ENCODE data around the gene ZNF613.

ZNF613 gene

DNA sequence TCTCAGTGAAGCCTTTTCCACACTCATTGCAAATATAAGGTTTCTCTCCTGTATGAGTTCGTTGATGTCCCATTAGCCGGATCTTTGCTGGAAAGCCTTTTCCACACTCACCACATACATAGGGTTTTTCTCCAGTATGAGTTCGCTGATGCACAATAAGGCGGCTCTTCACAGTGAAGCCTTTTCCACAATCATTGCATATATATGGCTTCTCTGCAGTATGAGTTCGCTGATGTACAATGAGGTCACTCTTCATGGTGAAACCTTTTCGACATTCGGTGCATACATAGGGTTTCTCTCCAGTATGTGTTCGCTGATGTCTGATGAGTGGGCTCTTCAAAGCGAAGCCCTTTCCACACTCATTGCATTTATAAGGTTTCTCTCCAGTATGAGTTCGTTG lies 66.2 kb downstream of the ZNF613 start:
- Histone ChIP-seq H3K27me3 (ENCODE audit: control insufficient read depth in 2 of 2, insufficient read depth in 2 of 2, low read length in 2 of 2) (no peaks in the 10 kb centered on the region), H3K4me3 (ENCODE audit: low read length in 2 of 2) (peak overlapping the region in 1 of 2 donors; percentile 20), H3K9ac (ENCODE audit: low read depth in 1 of 2, low read length in 2 of 2) (no peak overlapping the region), H3K9me3 (ENCODE audit: control insufficient read depth in 2 of 2, low read length in 2 of 2) (peaks cover 60 to 61% of the 10 kb centered on the region in 2 donors), H3K36me3 (ENCODE audit: control insufficient read depth in 2 of 2, insufficient read depth in 2 of 2, low read length in 2 of 2) (peaks cover 39 to 43% of the 10 kb centered on the region in 2 donors), H3K4me1 (ENCODE audit: control insufficient read depth in 2 of 2, insufficient read depth in 2 of 2, low read length in 2 of 2) (no peaks in the 10 kb centered on the region), H3K27ac (ENCODE audit: low read depth in 2 of 2, low read length in 2 of 2) (no peak overlapping the region)

DNA sequence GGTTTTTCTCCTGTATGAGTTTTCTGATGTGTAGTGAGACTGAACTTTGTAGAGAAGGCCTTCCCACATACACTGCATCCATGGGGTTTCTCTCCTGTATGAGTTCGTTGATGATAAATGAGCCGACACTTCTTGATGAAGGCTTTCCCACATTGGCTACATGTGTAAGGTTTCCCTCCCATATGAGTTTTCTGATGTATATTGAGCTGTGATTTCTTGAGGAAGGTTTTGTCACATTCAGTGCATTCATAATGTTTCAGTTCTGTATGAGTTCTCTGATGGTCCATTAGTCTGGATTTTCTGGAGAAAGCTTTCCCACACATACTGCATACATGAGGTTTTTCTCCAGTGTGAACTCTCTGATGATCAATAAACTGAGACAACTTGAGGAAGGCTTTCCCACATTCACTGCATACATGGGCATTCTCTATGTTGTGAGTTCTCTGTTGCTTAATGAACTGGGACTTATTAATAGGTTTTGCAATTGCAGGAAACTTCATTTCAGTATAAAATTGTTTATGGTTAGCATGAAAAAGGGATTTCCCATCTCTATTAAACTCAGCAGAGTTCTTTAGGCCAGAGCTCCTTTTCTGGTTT lies 66.9 kb downstream of the ZNF613 start:
- Histone ChIP-seq H3K4me1 (ENCODE audit: control insufficient read depth in 2 of 2, insufficient read depth in 2 of 2, low read length in 2 of 2) (no peaks in the 10 kb centered on the region), H3K9ac (ENCODE audit: low read depth in 1 of 2, low read length in 2 of 2) (no peak overlapping the region), H3K36me3 (ENCODE audit: control insufficient read depth in 2 of 2, insufficient read depth in 2 of 2, low read length in 2 of 2) (peaks cover 46 to 50% of the 10 kb centered on the region in 2 donors), H3K27me3 (ENCODE audit: control insufficient read depth in 2 of 2, insufficient read depth in 2 of 2, low read length in 2 of 2) (no peaks in the 10 kb centered on the region), H3K9me3 (ENCODE audit: control insufficient read depth in 2 of 2, low read length in 2 of 2) (peaks cover 59 to 67% of the 10 kb centered on the region in 2 donors), H3K27ac (ENCODE audit: low read depth in 2 of 2, low read length in 2 of 2) (no peak overlapping the region), H3K4me3 (ENCODE audit: low read length in 2 of 2) (peak overlapping the region; percentile 20 to 38)

Data from mucosa of rectum (tissue), 2 donors.